ENCODE data around the gene SLIT3.

Gene SLIT3

DNA sequence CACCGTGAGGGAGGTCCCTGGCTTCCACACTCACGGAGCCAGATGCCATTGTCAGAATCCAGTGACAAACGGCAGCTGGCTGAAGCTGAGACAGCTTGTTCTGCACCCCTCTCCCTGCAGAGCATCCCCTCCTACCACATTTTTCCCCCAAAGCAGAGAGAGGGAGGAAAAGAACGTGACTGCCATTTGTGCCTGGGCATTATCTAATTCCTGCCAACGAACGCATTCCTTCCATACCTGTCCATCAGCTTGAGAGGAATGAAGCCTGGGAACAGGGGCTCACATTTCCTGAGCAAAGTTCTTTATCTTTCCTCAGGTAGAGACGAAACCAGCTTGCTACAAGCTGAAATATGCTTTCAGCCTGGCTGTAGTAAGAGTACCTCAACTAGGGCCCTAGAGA, 175.4 kb downstream of the SLIT3 start:
- Histone ChIP-seq H3K4me2 (ENCODE audit: low read depth, low read length, poor library complexity, severe bottlenecking) (no peak overlapping the region), H3K4me3 (ENCODE audit: insufficient read depth, low read length, poor library complexity, severe bottlenecking) (no peak overlapping the region), H3K9me2 (replicated peaks; ENCODE audit: insufficient read depth, low read length) (no peaks in the 10 kb centered on the region), H3F3A (ENCODE audit: insufficient read depth) (no peaks in the 10 kb centered on the region), H2AFZ (ENCODE audit: low read depth, low read length, severe bottlenecking) (no peak overlapping the region), H4K20me1 (ENCODE audit: low read depth, low read length) (no peaks in the 10 kb centered on the region), H3K27ac (ENCODE audit: low read depth, low read length) (no peak overlapping the region), H3K36me3 (ENCODE audit: low read length) (no peaks in the 10 kb centered on the region), H3K79me2 (ENCODE audit: insufficient read depth, low read length) (no peaks in the 10 kb centered on the region), H3K9ac (ENCODE audit: low read length) (no peak overlapping the region), H3K9me3 (ENCODE audit: insufficient read depth, low read length) (no peaks in the 10 kb centered on the region), H3K27me3 (ENCODE audit: low read length) (no peaks in the 10 kb centered on the region)
- TF ChIP-seq, protein P1, sequence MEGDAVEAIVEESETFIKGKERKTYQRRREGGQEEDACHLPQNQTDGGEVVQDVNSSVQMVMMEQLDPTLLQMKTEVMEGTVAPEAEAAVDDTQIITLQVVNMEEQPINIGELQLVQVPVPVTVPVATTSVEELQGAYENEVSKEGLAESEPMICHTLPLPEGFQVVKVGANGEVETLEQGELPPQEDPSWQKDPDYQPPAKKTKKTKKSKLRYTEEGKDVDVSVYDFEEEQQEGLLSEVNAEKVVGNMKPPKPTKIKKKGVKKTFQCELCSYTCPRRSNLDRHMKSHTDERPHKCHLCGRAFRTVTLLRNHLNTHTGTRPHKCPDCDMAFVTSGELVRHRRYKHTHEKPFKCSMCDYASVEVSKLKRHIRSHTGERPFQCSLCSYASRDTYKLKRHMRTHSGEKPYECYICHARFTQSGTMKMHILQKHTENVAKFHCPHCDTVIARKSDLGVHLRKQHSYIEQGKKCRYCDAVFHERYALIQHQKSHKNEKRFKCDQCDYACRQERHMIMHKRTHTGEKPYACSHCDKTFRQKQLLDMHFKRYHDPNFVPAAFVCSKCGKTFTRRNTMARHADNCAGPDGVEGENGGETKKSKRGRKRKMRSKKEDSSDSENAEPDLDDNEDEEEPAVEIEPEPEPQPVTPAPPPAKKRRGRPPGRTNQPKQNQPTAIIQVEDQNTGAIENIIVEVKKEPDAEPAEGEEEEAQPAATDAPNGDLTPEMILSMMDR (IDR thresholded peaks at IDR 0.05; ENCODE audit: insufficient read depth, low read length, poor library complexity, severe bottlenecking), result no peak
- no peak for TF ChIP-seq EZH2phosphoT487 (conservative IDR thresholded peaks at IDR 0.05; ENCODE audit: low read length)

DNA sequence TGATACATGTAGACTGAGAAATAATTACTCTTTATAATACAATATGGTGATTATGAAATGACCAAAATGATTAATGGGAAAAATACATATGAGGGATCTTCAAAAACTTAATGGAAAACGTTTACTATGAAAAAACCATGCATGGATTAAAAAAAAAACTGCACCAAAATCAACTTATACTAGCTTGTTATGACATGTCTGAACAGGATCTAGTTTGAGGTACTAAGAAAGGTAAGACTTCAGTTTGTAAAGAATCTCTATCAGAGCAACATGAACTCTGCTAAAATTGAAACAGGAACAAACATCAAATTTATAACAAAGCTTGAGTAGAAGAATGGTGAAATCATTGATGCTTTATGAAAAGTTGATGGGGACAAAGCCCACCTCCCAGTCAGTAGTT, 178.0 kb downstream of the SLIT3 start:
- Histone ChIP-seq H4K20me1 (ENCODE audit: low read depth, low read length) (no peaks in the 10 kb centered on the region), H3F3A (ENCODE audit: insufficient read depth) (no peaks in the 10 kb centered on the region), H3K27ac (ENCODE audit: low read depth, low read length) (no peak overlapping the region), H3K27me3 (ENCODE audit: low read length) (no peaks in the 10 kb centered on the region), H3K79me2 (ENCODE audit: insufficient read depth, low read length) (no peaks in the 10 kb centered on the region), H3K9me3 (ENCODE audit: insufficient read depth, low read length) (no peaks in the 10 kb centered on the region), H3K4me3 (ENCODE audit: insufficient read depth, low read length, poor library complexity, severe bottlenecking) (no peak overlapping the region), H3K36me3 (ENCODE audit: low read length) (no peaks in the 10 kb centered on the region), H3K9ac (ENCODE audit: low read length) (no peak overlapping the region), H2AFZ (ENCODE audit: low read depth, low read length, severe bottlenecking) (no peak overlapping the region), H3K9me2 (replicated peaks; ENCODE audit: insufficient read depth, low read length) (no peaks in the 10 kb centered on the region), H3K4me2 (ENCODE audit: low read depth, low read length, poor library complexity, severe bottlenecking) (no peak overlapping the region)
- TF ChIP-seq EZH2phosphoT487 (conservative IDR thresholded peaks at IDR 0.05; ENCODE audit: low read length), result no peak
- TF ChIP-seq, protein P1 (IDR thresholded peaks at IDR 0.05; ENCODE audit: insufficient read depth, low read length, poor library complexity, severe bottlenecking), result no peak

DNA sequence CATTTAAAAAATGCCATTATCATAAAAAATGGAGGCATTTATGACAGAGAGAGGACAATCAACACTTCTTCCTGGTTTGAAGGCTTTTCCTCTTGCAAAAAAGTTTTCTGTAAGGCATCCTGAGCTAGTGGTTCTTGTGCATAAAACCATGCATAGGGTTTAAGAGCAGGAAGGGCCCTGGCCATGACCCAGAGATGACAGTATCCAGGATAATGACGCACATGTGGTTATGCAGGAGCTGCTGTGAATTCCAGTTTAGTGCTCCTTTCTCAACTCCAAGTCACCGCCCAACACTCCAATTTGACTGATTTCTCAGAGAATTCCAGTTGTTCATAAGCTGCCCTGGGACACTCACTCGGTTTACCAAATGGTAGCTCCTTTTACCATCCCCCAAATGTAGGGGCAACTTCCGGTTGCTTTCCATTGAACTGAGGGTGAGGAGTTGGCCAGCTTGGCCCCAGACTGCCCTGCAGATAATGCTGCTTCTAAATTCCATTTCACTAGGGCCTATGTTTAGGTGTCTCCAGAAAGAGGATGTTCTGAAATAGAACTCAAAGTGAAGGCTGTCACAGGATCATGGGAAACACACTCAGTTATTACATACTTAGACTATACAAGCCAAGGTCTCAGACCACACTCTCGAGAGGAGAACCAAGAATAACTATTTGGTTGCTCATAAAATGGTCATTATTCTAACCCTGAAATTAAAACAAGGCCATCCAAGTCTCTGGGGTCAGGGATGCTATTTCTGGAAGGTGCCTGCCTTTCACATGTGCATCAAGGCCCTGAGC, 179.1 kb downstream of the SLIT3 start:
- H3K27me3 ChIP-seq (ENCODE audit: low read length), result no peaks in the 10 kb centered on the region
- no peaks in the 10 kb centered on the region for H3K9me3 ChIP-seq (ENCODE audit: insufficient read depth, low read length)
- no peak overlapping the region for H3K4me2 ChIP-seq (ENCODE audit: low read depth, low read length, poor library complexity, severe bottlenecking)
- H3K4me3 ChIP-seq (ENCODE audit: insufficient read depth, low read length, poor library complexity, severe bottlenecking), result no peak overlapping the region
- TF ChIP-seq EZH2phosphoT487 (conservative IDR thresholded peaks at IDR 0.05; ENCODE audit: low read length), result no peak
- TF ChIP-seq, protein P1 (IDR thresholded peaks at IDR 0.05; ENCODE audit: insufficient read depth, low read length, poor library complexity, severe bottlenecking), result no peak
- H3K9ac ChIP-seq (ENCODE audit: low read length), result no peak overlapping the region
- no peaks in the 10 kb centered on the region for H3K9me2 ChIP-seq (replicated peaks; ENCODE audit: insufficient read depth, low read length)
- H2AFZ ChIP-seq (ENCODE audit: low read depth, low read length, severe bottlenecking), result no peak overlapping the region
- H3K27ac ChIP-seq (ENCODE audit: low read depth, low read length), result no peak overlapping the region
- H4K20me1 ChIP-seq (ENCODE audit: low read depth, low read length), result no peaks in the 10 kb centered on the region
- no peaks in the 10 kb centered on the region for H3F3A ChIP-seq (ENCODE audit: insufficient read depth)
- no peaks in the 10 kb centered on the region for H3K79me2 ChIP-seq (ENCODE audit: insufficient read depth, low read length)
- H3K36me3 ChIP-seq (ENCODE audit: low read length), result no peaks in the 10 kb centered on the region

All from SU-DHL-6 (cell line).